SK-N-MC (cell line): Measurements from ENCODE around the gene FCHSD2.

Experiments used
- DNase-seq: peaks from one replicate; pipeline ENCODE4 v3.0.0-alpha.2; 2011; ENCODE audit warnings: low read depth, low spot score
- H3K27ac ChIP-seq: fragments of 200-600 bp; sonication (generic); 2 replicates; pipeline ENCODE4 v1.5.1; 2016; ENCODE audit warnings: mixed run types
- H3K36me3 ChIP-seq: fragments of 200-600 bp; sonication (generic); 2 replicates; pipeline ENCODE4 v1.6.1; 2017; ENCODE audit warnings: antibody characterized with exemption, low read length, mixed read lengths; ENCODE audit not compliant: insufficient read depth
- H3K4me3 ChIP-seq: fragments of 200-600 bp; sonication (generic); 2 replicates; pipeline ENCODE4 v1.5.1; 2016
- H3K9ac ChIP-seq: fragments of 200-600 bp; sonication (generic); 2 replicates; pipeline ENCODE4 v1.8.0; 2017; ENCODE audit warnings: mixed run types, mixed read lengths; ENCODE audit not compliant: insufficient read length
- H3K9me3 ChIP-seq: fragments of 200-600 bp; sonication (generic); 2 replicates; pipeline ENCODE4 v1.6.1; 2017; ENCODE audit warnings: low read depth, mild to moderate bottlenecking, antibody characterized with exemption, low read length, moderate library complexity, mixed read lengths
- EZH2 ChIP-seq: fragments of 200-600 bp; sonication (generic); IDR thresholded peaks from one replicate; pipeline ENCODE4 v1.6.1; 2017; ENCODE audit warnings: antibody characterized with exemption
- FOXP2 ChIP-seq: optimal IDR thresholded peaks from 2 replicates; pipeline ENCODE3; 2011; ENCODE audit warnings: mild to moderate bottlenecking, moderate library complexity; ENCODE audit not compliant: insufficient read depth; ENCODE audit errors: extremely low read length, control extremely low read depth
- POLR2AphosphoS5 ChIP-seq: IDR thresholded peaks from 2 replicates; pipeline ENCODE4 v1.6.1; 2012; ENCODE audit warnings: mild to moderate bottlenecking, low read depth, low read length, borderline replicate concordance

FCHSD2 gene

DNA sequence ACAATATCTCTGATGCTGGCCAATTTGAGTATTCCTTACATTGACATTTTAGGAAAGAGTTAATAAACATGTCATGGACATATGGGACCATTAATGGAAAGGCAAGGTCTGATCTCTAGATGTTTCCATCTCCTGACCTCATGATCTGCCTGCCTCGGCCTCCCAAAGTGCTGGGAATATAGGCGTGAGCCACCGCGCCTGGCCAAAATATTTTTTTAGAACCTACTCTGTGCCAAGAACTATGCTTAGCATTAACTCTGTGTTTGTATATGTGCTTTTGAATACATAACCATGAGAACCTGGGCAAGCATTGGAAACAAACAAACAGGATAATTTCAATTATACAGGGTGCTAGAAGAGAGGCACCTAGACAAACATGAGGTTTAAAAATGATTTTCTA, 204.7 kb downstream of the FCHSD2 start:
- TF ChIP-seq FOXP2 = no peak
- no peak for TF ChIP-seq POLR2AphosphoS5
- TF ChIP-seq EZH2 = no peak
- Histone ChIP-seq H3K9ac (no peak overlapping the region), H3K9me3 (no peaks in the 10 kb centered on the region), H3K27ac (no peak overlapping the region), H3K36me3 (peaks cover 3% of the 10 kb centered on the region), H3K4me3 (no peak overlapping the region)
- DNase-seq = no peak

- H3K9ac ChIP-seq = no peak overlapping the region
- no peak for DNase-seq
- no peak overlapping the region for H3K4me3 ChIP-seq
- no peak overlapping the region for H3K27ac ChIP-seq
- H3K9me3 ChIP-seq = no peaks in the 10 kb centered on the region
- TF ChIP-seq FOXP2 (no peak), POLR2AphosphoS5 (no peak), EZH2 (no peak)
- H3K36me3 ChIP-seq = peaks cover 3% of the 10 kb centered on the region
Observed at GRCh38 chr11:72935700-72936099, 206.4 kb downstream of the FCHSD2 start.

DNA sequence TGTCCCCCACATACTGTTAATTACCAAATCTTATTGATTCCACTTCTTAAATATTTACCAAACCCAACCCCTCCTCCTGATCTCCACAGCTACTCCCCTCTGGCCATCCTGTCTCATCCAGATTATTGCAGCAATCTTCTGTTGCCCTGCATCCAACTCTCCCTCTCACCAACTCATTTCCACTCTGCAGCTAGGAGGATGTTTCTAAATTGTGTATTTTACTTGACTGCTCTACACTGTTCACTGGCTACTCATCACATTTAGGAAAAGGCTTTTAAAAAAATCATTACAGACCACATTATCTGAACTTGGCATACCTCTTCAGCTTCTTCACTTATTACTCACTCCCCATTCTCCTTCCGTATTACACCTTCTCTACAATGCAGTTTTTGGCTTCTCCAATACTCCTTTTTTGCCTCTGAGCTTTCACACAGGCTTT, 210.0 kb downstream of the FCHSD2 start:
- no peak overlapping the region for H3K9ac ChIP-seq
- no peaks in the 10 kb centered on the region; the same call in 1 of the 2 replicates for H3K36me3 ChIP-seq
- no peak overlapping the region for H3K27ac ChIP-seq
- H3K4me3 ChIP-seq = no peak overlapping the region
- TF ChIP-seq FOXP2 (no peak), POLR2AphosphoS5 (no peak), EZH2 (no peak)
- no peaks in the 10 kb centered on the region for H3K9me3 ChIP-seq
- no peak for DNase-seq

DNA sequence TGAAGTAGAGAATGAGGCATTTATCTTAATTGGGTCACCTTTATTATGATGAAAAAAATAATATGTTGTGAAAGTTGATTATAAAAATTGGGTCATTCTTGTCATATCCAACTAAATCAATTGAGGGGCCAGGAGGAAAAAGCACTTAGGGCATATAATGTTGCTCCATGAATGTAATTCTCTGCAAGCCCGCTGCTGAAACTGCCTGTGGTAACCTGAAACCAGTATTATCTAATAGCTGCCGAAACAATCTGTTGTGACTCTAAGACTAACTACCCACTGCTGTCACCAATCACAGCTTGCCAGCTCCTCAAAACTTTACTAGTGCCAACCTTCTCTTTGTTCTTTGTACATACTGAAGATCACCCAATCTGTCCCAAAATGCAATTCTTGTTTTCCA, 212.1 kb downstream of the FCHSD2 start:
- no peak overlapping the region for H3K4me3 ChIP-seq
- H3K9me3 ChIP-seq = no peaks in the 10 kb centered on the region
- no peaks in the 10 kb centered on the region; the same call in 1 of the 2 replicates for H3K36me3 ChIP-seq
- no peak overlapping the region for H3K9ac ChIP-seq
- H3K27ac ChIP-seq = no peak overlapping the region
- DNase-seq = no peak
- TF ChIP-seq EZH2 (no peak), POLR2AphosphoS5 (no peak), FOXP2 (no peak)

DNA sequence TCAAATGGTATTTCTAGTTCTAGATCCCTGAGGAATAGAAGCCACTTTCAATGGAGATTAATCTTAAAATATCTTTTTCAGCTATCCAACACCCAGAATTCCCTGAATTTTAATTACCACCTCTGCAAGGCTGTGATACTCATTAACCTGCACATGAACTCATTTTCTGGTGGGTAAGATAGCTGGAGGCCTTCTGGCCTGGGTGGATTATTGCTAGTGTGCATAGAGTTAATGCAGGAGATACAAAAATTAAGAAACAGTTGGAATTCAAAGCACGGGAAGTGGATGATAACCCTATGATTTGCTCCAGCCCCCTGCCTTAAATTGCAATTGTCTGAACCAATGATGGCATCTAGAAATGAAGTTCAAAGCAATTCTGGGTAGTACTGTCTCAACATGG, 212.9 kb downstream of the FCHSD2 start:
- Histone ChIP-seq H3K9me3 (no peaks in the 10 kb centered on the region), H3K27ac (no peak overlapping the region), H3K36me3 (no peaks in the 10 kb centered on the region; the same call in 1 of the 2 replicates), H3K9ac (no peak overlapping the region), H3K4me3 (no peak overlapping the region)
- no peak for DNase-seq
- TF ChIP-seq EZH2 (no peak), POLR2AphosphoS5 (no peak), FOXP2 (no peak)

GRCh38 chr11:72927380-72927779, 214.7 kb downstream of the FCHSD2 start:
- Histone ChIP-seq H3K9ac (no peak overlapping the region), H3K27ac (no peak overlapping the region), H3K4me3 (no peak overlapping the region), H3K9me3 (no peaks in the 10 kb centered on the region), H3K36me3 (no peaks in the 10 kb centered on the region)
- TF ChIP-seq POLR2AphosphoS5 (no peak), FOXP2 (no peak), EZH2 (no peak)
- DNase-seq = no peak

DNA sequence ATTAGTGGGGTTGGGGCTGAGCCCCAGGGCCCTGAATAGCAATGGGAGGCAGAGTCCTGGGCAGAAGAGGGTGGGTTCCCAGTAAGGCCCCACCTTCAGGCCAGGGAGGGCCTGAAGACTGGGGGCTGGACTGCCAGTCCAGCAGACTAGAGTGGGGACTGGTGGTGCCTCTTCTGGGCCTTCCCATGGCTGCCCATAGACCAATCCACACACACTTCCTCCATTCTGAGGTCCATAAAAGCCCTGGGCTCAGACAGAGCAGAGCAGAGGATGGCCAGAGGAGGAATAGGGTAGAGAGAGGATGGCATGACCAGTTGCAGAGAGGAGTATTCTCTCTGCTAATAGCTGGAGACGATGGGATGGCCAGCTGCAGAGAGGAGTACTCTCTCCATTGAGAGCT, 216.0 kb downstream of the FCHSD2 start:
- no peak for DNase-seq
- Histone ChIP-seq H3K36me3 (no peaks in the 10 kb centered on the region; the same call in 1 of the 2 replicates), H3K4me3 (no peak overlapping the region), H3K27ac (no peak overlapping the region), H3K9me3 (no peaks in the 10 kb centered on the region), H3K9ac (no peak overlapping the region)
- TF ChIP-seq FOXP2 (no peak), POLR2AphosphoS5 (no peak)

DNA sequence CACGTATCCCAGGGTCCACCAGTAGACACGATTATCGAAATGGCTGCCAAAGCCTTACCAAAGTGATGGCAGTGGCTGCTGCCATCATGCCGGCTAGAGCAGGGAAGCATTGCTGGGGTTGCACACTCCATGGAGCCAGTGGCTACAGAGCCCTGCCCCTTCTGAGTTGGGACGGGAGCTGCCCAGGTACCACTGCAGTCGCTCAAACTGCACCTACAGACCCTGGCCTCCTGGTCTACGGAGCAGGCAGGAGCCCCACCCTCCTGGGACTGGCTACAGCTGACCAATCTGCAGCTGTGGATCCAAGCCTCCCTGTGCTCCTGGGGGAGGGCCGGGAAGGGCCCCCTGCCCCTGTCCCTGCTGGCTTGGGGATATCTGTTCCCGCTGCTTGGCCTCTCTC, 216.5 kb downstream of the FCHSD2 start:
- no peak overlapping the region for H3K9ac ChIP-seq
- no peak overlapping the region for H3K27ac ChIP-seq
- no peaks in the 10 kb centered on the region for H3K9me3 ChIP-seq
- H3K36me3 ChIP-seq = no peaks in the 10 kb centered on the region; the same call in 1 of the 2 replicates
- no peak for DNase-seq
- TF ChIP-seq EZH2 (no peak), FOXP2 (no peak), POLR2AphosphoS5 (no peak)
- no peak overlapping the region for H3K4me3 ChIP-seq

GRCh38 chr11:72924568-72925190, 217.4 kb downstream of the FCHSD2 start:
- Histone ChIP-seq H3K4me3 (no peak overlapping the region), H3K36me3 (no peaks in the 10 kb centered on the region; the same call in 1 of the 2 replicates), H3K9ac (no peak overlapping the region), H3K27ac (no peak overlapping the region), H3K9me3 (no peaks in the 10 kb centered on the region)
- TF ChIP-seq EZH2 = no peak
- no peak for TF ChIP-seq POLR2AphosphoS5
- no peak for TF ChIP-seq FOXP2
- DNase-seq = no peak
